HG03064 (cell line): Measurements from ENCODE around the gene CYP19A1.
"Not testable (repeated sequence)": the region's sequence is repeated elsewhere in the genome, so short reads cannot be mapped to it uniquely, and the experiment has no call there.

Source experiments
- ATAC-seq: cut with Tn5 transposase; IDR thresholded peaks from one replicate; pipeline ENCODE4 v1.9.1; 2021; ENCODE audit warnings: low read depth; ENCODE audit not compliant: unreplicated experiment

CYP19A1 gene

GRCh38 chr15:51189669-51190385 is 148.6 kb downstream of the CYP19A1 start:
- ATAC-seq: no peak

DNA sequence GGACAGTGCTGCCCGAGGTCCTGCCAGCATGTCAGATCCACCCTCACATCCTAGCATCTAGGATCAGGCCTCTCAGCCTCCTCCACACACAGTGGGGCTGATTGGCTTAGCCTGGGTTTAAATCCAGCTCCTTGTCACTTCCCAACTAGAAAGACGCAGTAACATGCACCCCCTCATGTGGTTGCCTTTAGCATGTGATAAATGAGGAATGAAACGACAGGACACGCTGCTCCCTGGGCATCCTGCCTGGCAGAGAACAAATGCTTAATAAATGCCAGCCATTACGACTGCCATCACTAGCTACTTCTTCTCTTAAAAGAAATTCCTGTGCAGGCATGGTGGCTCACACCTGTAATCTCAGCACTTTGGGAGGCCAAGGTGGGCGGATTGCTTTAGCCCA is 149.6 kb downstream of the CYP19A1 start:
- ATAC-seq: not testable (repeated sequence)

DNA sequence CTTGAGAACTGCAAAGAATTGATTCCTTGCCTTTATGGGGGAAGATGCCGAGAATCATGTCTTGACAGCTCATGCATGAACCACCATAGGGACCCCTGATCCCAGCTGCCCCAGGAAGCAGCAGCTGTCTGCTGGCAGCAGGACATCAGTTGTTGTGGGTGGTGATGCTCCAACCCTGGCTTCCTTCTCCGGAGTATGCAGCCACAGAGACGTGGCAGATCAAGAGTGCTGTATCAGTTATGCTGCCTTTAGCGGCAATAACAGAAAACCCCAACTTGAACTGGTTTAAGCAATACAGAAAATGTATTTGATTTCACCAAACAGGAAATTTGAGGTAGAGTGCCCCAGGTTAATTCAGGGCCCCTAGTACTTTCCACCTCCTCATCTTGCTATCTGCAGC is 151.5 kb downstream of the CYP19A1 start:
- ATAC-seq: no peak

- ATAC-seq: no peak
Observed at GRCh38 chr15:51186181-51186705, 152.2 kb downstream of the CYP19A1 start.

DNA sequence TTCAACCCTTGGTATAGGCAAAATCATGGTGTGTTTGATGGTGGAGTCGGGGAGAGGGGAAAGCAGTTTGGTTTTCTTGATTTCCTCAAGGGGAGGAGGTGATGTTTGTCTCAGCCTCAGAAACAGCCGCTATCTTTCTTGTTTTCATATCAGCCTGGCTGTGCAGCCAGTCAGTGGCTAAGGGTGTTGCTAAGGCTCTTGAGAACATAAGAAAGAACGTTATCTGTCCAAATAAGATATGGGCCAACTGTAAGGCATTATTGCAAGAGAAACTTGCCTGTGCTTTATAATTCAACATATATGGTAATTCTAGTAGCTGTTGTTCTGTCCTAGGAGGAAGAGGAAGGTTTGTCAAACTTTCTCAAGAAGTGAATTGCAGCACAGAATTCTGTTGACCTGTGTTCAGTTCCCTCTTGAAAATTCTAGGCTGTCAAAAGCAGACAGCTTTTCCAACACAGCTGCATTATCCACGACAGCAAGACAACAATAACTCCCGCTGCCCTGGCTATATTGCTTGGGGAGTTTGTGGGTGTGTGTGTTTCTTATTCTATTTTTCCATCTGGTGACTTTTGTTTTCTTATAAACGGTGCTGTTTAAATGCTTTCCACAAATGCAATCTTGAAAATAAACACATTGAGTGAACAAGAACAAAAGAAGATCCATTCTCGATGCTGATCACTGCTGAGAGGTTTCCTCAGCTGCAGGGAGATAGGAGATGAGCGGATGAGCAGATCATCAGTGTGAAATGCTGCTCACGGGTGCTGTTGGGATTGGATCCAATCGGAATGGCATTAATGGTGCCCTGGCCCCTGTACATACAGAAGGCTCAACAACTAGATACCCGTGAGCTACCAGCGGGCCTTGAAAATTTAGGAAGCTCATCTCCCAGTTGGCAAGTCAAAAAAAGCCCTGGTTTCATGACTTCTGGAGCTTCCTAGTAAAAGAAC is 152.9 kb downstream of the CYP19A1 start:
- no peak for ATAC-seq

DNA sequence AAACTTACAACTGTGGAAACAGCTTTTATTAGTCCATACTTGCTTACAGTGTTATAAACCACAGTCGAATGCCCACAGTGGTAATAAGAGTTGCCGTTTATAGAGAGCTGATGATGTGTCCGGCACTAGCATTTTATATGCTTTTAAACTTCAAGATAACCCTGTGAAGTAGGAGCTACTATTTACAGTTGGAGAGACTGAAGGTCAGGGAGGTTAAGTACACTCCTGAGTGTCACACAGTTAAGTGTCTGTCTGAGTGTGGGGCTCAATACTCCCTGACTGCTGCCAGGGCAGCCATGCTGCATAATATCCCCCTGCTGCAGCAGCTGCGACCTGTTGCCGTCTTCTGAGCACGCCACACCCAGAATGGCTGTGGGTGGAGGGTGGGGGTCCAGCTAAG is 153.8 kb downstream of the CYP19A1 start:
- no peak for ATAC-seq

- no peak for ATAC-seq
Observed at GRCh38 chr15:51183076-51183475, 155.3 kb downstream of the CYP19A1 start.

GRCh38 chr15:51181905-51182304 is 156.5 kb downstream of the CYP19A1 start:
- no peak for ATAC-seq

GRCh38 chr15:51181221-51181620 is 157.2 kb downstream of the CYP19A1 start:
- no peak for ATAC-seq

DNA sequence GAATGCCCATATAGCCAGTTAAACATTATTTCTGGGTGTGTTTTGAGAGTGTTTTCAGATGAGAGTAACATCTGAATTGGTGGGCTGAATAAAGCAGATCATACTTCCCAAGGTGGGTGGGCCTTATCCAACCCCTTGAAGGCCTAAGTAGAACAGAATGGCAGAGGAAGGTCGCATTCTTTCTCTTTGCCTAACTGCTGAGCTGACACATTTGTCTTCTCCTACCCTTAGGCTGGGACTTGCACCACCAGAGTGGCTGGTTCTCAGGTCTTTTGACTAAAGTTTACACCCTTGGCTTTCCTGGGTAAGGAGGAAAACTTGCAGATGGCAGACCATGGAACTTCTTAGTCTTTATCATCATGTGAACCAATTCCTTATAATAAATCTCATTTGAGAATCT is 157.9 kb downstream of the CYP19A1 start:
- ATAC-seq: no peak

DNA sequence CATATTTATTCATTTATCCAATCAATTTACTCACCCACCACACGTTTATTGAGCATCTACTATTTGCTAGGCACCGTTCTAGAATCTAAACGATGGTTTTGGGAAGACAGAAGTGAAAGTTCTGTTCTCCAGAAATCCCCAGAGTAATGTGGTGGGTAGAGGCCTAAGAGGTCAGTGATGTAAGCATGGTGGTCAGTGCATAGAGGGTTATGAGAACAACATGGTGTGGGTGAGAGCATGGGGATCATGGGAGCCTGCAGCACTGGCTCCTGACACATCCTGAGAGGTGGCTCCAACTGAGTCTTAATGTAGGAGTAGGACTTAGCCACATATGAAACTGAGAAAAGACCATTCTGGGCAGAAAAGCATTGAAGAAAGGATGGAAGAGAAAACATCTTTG is 158.4 kb downstream of the CYP19A1 start:
- no peak for ATAC-seq

DNA sequence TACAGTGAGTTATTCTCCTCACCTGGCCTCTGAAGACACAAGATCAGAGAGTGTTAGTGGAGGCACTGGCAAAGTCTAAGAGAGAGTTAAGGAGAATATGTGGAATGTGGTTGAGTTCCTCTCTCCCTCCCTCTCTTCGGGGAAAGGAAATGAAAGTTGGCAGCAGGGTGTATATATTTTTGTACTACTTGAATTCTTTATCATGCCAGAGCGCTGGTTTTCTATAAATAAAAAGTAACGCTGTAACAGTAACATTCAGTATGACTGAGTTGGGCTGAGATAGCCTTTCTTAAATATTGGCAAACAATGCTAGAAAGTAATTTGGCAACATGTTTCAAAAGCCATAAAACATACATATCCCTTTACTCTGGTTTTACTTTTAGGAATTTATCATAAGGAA is 166.2 kb downstream of the CYP19A1 start:
- no peak for ATAC-seq

DNA sequence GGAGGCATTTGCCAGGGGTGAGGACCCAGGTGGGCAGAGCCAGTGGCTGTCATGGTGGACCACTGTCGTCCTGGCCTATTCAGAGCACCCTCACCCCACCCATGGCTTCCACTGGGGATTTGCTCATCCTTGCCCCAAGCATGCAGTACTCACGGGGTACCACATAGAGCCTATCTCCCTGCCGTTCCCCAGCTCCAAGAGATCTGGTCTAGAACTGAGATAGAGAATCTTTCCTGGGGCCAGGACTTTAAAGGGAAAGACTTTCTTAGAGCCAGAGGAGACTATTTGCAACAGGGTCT is 166.8 kb downstream of the CYP19A1 start:
- ATAC-seq: no peak

DNA sequence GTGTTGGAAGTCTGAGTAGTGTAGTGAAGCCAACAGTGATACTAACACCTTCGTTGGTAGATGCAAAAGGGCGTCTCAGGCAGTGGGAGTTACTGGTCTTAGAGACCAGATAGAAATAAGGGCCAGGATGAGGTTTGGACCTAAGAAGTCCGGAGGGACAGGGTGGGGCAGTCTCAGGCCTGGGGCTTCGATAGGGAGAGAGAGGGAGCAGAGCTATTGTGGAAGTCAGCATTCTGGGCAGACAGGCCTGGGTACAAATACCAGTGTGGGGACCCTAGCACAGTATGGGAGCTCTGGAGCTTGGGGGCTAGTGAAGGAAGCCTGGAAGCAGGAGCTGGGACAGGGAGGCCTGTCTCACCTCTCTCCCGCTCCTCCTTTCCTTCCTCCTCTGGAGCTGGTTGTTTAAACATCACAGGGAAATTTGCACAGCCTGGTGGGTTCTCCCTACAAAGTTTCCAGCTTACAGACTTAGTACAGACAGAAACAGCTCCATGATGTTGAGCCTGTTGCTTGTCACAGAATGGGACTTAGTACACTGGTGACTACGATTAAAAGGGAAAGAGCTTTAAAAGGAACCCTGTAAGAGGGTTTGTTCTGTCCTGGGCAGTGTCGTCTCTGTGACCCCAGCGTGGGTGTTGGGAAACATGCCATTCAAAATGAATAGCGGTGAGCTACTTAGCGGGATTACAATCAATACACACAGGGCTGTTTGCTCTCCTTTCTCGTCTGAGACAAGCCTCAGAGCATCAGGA is 167.3 kb downstream of the CYP19A1 start:
- ATAC-seq: no peak

DNA sequence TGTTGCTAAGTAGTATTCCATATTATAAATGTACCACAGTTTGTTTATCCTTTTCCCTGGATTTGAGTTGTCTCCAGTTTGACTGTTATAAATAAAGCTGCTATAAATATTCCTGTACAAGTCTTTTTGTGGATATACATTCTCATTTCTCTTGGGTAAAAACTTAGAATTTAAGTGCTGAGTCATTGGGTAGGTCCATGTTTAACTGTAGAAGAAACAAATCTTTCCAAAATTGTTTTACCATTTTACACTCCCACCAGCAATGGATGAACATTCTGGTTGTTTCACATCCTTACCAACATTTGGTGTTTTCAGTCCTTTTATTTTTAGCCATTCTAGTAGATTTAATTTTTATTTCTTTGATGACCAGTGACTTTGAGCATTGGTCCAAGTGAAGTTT is 169.7 kb downstream of the CYP19A1 start:
- ATAC-seq: no peak

GRCh38 chr15:51163843-51164242 is 174.6 kb downstream of the CYP19A1 start:
- ATAC-seq: no peak

DNA sequence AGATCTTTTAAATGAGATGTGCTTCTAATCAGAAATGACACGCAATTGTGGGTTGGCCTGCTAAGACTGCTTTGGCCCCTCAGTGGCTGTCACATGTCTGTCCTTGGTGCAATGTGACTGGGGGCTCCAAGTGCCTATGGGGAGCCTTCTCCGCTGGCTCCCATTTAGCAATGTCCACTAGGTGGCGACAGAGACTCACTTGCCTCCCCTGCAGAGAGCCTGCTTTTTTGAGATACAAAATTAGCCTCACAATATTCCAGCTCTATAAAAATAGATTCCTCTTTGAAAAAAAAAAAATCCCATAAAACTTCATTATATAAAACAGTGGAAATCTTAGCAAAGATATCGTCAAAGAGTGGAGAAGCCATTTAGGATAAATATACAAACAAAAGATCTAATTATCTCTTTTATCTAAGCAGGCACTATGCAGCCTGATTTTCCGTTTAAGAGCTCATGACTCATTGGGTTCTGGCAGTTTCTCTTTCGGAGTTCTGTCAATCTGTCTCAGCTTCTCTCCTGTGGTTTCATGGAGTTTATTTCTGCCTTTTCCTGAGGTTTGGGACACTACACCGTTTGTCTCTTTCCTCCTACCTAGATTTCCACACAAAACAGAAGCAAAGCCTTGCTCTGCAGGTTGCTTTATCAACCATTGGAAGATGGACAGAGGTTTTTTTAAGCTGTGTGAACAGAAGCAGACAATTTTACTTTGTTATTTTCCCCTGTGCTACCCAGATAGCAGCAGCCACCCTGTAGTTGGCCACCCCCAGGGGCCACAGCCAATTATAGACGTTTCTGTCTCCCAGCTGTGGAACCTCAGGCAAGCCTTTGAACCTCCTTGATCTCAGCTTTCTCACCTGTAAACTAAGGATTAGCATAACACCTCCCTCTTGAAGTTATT is 175.3 kb downstream of the CYP19A1 start:
- no peak for ATAC-seq

- ATAC-seq: no peak
Observed at GRCh38 chr15:51161491-51162220, 176.7 kb downstream of the CYP19A1 start.

GRCh38 chr15:51160484-51160883 is 177.9 kb downstream of the CYP19A1 start:
- ATAC-seq: no peak
